NCI-H2196 (cell line): ENCODE measurements around the gene EGFL7.

Experiments
- DNase-seq: peaks from one replicate; lab custom pipeline; 2025; ENCODE audit not compliant: unreplicated experiment; lab: John Stamatoyannopoulos, UW

EGFL7 gene

GRCh38 chr9:136643596-136644342 lies 18.9 kb upstream of the EGFL7 start:
- no peak for DNase-seq

GRCh38 chr9:136644343-136644592 lies 18.4 kb upstream of the EGFL7 start:
- DNase-seq = peak; percentile 83

GRCh38 chr9:136644593-136645351 lies 17.9 kb upstream of the EGFL7 start:
- DNase-seq = no peak

- no peak for DNase-seq
Measured at GRCh38 chr9:136645352-136645902, 17.3 kb upstream of the EGFL7 start.

GRCh38 chr9:136645903-136646754 lies 16.6 kb upstream of the EGFL7 start:
- DNase-seq = no peak

GRCh38 chr9:136646827-136647711 lies 15.6 kb upstream of the EGFL7 start:
- no peak for DNase-seq

- DNase-seq = no peak
Measured at GRCh38 chr9:136648751-136649150, 14.0 kb upstream of the EGFL7 start.

GRCh38 chr9:136650021-136650420 lies 12.7 kb upstream of the EGFL7 start:
- DNase-seq = no peak

GRCh38 chr9:136650648-136651047 lies 12.1 kb upstream of the EGFL7 start:
- DNase-seq = no peak

- no peak for DNase-seq
Measured at GRCh38 chr9:136651860-136652259, 10.9 kb upstream of the EGFL7 start.

- DNase-seq = no peak
Measured at GRCh38 chr9:136653323-136654079, 9.2 kb upstream of the EGFL7 start.

GRCh38 chr9:136654820-136655535 lies 7.7 kb upstream of the EGFL7 start:
- DNase-seq = no peak

GRCh38 chr9:136655536-136656182 lies 7.1 kb upstream of the EGFL7 start:
- no peak for DNase-seq

- DNase-seq = no peak
Measured at GRCh38 chr9:136656183-136656738, 6.5 kb upstream of the EGFL7 start.

GRCh38 chr9:136656795-136657611 lies 5.7 kb upstream of the EGFL7 start:
- no peak for DNase-seq

- DNase-seq = no peak
Measured at GRCh38 chr9:136657974-136658848, 4.5 kb upstream of the EGFL7 start.
